Astrocyte (in vitro differentiated cells and primary cell): ENCODE measurements around the gene ACTN2. TPM values are rescaled to one million over a fixed set of nuclear protein-coding genes. Genes with fewer than 3 reads are reported as not detected.

Experiments used
- DNase-seq: peaks from one replicate; pipeline ENCODE4 v3.0.0-alpha.2; 2010; ENCODE audit warnings: low read depth
- FAIRE-seq: peaks from 2 replicates; lab custom pipeline; 2011; peaks lifted over from hg19 to GRCh38; lab: Jason Lieb, UNC
- H2AFZ ChIP-seq: 2 replicates; pipeline ENCODE4 v1.6.0; 2012; ENCODE audit warnings: low read depth, low read length, inconsistent platforms
- H3K27ac ChIP-seq: 2 replicates; pipeline ENCODE4 v1.5.1; 2011; ENCODE audit warnings: low read depth, low read length, inconsistent platforms
- H3K27me3 ChIP-seq: 2 replicates; pipeline ENCODE4 v1.6.0; 2011; ENCODE audit warnings: low read length, inconsistent platforms; ENCODE audit not compliant: insufficient read depth
- H3K36me3 ChIP-seq: 2 replicates; pipeline ENCODE4 v1.5.1; 2011; ENCODE audit warnings: low read length, inconsistent platforms; ENCODE audit not compliant: insufficient read depth
- H3K4me1 ChIP-seq: 2 replicates; pipeline ENCODE4 v1.5.1; 2011; ENCODE audit warnings: low read length, inconsistent platforms; ENCODE audit not compliant: insufficient read depth
- H3K4me2 ChIP-seq: 2 replicates; pipeline ENCODE4 v1.6.0; 2012; ENCODE audit warnings: low read length, inconsistent platforms
- H3K4me3 ChIP-seq: 2 replicates; pipeline ENCODE4 v1.5.1; 2011; ENCODE audit warnings: low read depth, mild to moderate bottlenecking, low read length, inconsistent platforms; ENCODE audit not compliant: insufficient read depth
- H3K79me2 ChIP-seq: 2 replicates; pipeline ENCODE4 v1.6.0; 2012; ENCODE audit warnings: mild to moderate bottlenecking, low read length, inconsistent platforms; ENCODE audit not compliant: insufficient read depth
- H3K9ac ChIP-seq: 2 replicates; pipeline ENCODE4 v1.6.0; 2012; ENCODE audit warnings: mild to moderate bottlenecking, low read length, inconsistent platforms
- H3K9me3 ChIP-seq: 2 replicates; pipeline ENCODE4 v1.5.1; 2012; ENCODE audit warnings: low read depth, mild to moderate bottlenecking, low read length, inconsistent platforms; ENCODE audit not compliant: insufficient read depth
- H4K20me1 ChIP-seq: 2 replicates; pipeline ENCODE4 v1.6.0; 2012; ENCODE audit warnings: low read length, inconsistent platforms; ENCODE audit not compliant: insufficient read depth
- H3K27ac Mint-ChIP-seq: one replicate; pipeline ENCODE4 v1.8.0; 2021; ENCODE audit warnings: mild to moderate bottlenecking, mixed read lengths; ENCODE audit not compliant: unreplicated experiment
- H3K27me3 Mint-ChIP-seq: one replicate; pipeline ENCODE4 v1.8.0; 2021; ENCODE audit warnings: low read depth, mixed read lengths; ENCODE audit not compliant: unreplicated experiment
- H3K36me3 Mint-ChIP-seq: one replicate; pipeline ENCODE4 v1.8.0; 2021; ENCODE audit warnings: low read depth, mixed read lengths; ENCODE audit not compliant: unreplicated experiment
- H3K4me1 Mint-ChIP-seq: one replicate; pipeline ENCODE4 v1.8.0; 2021; ENCODE audit warnings: low read depth, mixed read lengths; ENCODE audit not compliant: unreplicated experiment
- H3K4me3 Mint-ChIP-seq: one replicate; pipeline ENCODE4 v1.8.0; 2021; ENCODE audit warnings: mild to moderate bottlenecking, moderate library complexity, mixed read lengths; ENCODE audit not compliant: unreplicated experiment
- H3K9me3 Mint-ChIP-seq: one replicate; pipeline ENCODE4 v1.8.0; 2021; ENCODE audit warnings: mild to moderate bottlenecking, mixed read lengths; ENCODE audit not compliant: unreplicated experiment
- EZH2 ChIP-seq: IDR thresholded peaks from 2 replicates; pipeline ENCODE4 v1.6.1; 2012; ENCODE audit warnings: mild to moderate bottlenecking, low read length, inconsistent platforms; ENCODE audit not compliant: insufficient read depth
- total RNA-seq: library from RNA; stranded (reverse); gene quantifications from 2 replicates; pipeline ENCODE4 v1.2.1, GENCODE V29; 2021
- TF ChIP-seq, protein P1 (sequence below): IDR thresholded peaks from 2 replicates; pipeline ENCODE4 v1.5.1; 2011; ENCODE audit warnings: low read depth, mild to moderate bottlenecking, inconsistent platforms, low read length, moderate library complexity; ENCODE audit not compliant: insufficient read depth

The ACTN2 gene
- total RNA-seq, 1 donor from 2014 or later = 0.89 TPM

- Histone ChIP-seq H3K9me3 (no peaks in the 10 kb centered on the region), H4K20me1 (no peaks in the 10 kb centered on the region), H3K9ac (no peak overlapping the region), H3K4me1 (no peaks in the 10 kb centered on the region), H3K27ac (no peak overlapping the region), H3K4me3 (no peak overlapping the region), H3K4me2 (no peak overlapping the region), H3K79me2 (no peaks in the 10 kb centered on the region), H3K36me3 (no peaks in the 10 kb centered on the region), H2AFZ (no peak overlapping the region), H3K27me3 (no peaks in the 10 kb centered on the region)
- Mint-ChIP-seq H3K4me1 (peaks cover 6% of the 10 kb centered on the region), H3K9me3 (no peaks in the 10 kb centered on the region), H3K4me3 (no peak overlapping the region), H3K27me3 (peaks cover 13% of the 10 kb centered on the region), H3K27ac (no peak overlapping the region), H3K36me3 (no peaks in the 10 kb centered on the region)
- FAIRE-seq = no peak
- DNase-seq = no peak
- TF ChIP-seq EZH2 = no peak
- TF ChIP-seq, protein P1, sequence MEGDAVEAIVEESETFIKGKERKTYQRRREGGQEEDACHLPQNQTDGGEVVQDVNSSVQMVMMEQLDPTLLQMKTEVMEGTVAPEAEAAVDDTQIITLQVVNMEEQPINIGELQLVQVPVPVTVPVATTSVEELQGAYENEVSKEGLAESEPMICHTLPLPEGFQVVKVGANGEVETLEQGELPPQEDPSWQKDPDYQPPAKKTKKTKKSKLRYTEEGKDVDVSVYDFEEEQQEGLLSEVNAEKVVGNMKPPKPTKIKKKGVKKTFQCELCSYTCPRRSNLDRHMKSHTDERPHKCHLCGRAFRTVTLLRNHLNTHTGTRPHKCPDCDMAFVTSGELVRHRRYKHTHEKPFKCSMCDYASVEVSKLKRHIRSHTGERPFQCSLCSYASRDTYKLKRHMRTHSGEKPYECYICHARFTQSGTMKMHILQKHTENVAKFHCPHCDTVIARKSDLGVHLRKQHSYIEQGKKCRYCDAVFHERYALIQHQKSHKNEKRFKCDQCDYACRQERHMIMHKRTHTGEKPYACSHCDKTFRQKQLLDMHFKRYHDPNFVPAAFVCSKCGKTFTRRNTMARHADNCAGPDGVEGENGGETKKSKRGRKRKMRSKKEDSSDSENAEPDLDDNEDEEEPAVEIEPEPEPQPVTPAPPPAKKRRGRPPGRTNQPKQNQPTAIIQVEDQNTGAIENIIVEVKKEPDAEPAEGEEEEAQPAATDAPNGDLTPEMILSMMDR = no peak
Observed at GRCh38 chr1:236673289-236673919, 12.9 kb upstream of the ACTN2 start.

- H3K27me3 ChIP-seq = no peaks in the 10 kb centered on the region
- H3K9me3 Mint-ChIP-seq = no peaks in the 10 kb centered on the region
- no peaks in the 10 kb centered on the region for H3K4me1 ChIP-seq
- no peaks in the 10 kb centered on the region for H3K36me3 Mint-ChIP-seq
- H3K4me2 ChIP-seq = no peak overlapping the region
- peaks cover 6% of the 10 kb centered on the region for H3K4me1 Mint-ChIP-seq
- no peak overlapping the region for H2AFZ ChIP-seq
- H4K20me1 ChIP-seq = no peaks in the 10 kb centered on the region
- no peak overlapping the region for H3K4me3 ChIP-seq
- peaks cover 9% of the 10 kb centered on the region for H3K27me3 Mint-ChIP-seq
- TF ChIP-seq, protein P1 = no peak
- TF ChIP-seq EZH2 = no peak
- H3K27ac Mint-ChIP-seq = no peak overlapping the region
- no peak overlapping the region for H3K27ac ChIP-seq
- no peaks in the 10 kb centered on the region for H3K36me3 ChIP-seq
- H3K9me3 ChIP-seq = no peaks in the 10 kb centered on the region
- H3K4me3 Mint-ChIP-seq = no peak overlapping the region
- H3K79me2 ChIP-seq = no peaks in the 10 kb centered on the region
- no peak overlapping the region for H3K9ac ChIP-seq
- DNase-seq (no peak), FAIRE-seq (no peak)
Observed at GRCh38 chr1:236677641-236678235, 8.6 kb upstream of the ACTN2 start.

GRCh38 chr1:236681219-236681618 lies 5.1 kb upstream of the ACTN2 start:
- FAIRE-seq = no peak
- Mint-ChIP-seq H3K4me1 (peaks cover 6% of the 10 kb centered on the region), H3K36me3 (no peaks in the 10 kb centered on the region), H3K27me3 (peaks cover 7% of the 10 kb centered on the region), H3K9me3 (peaks cover 2% of the 10 kb centered on the region), H3K27ac (no peak overlapping the region), H3K4me3 (no peak overlapping the region)
- no peak for DNase-seq
- Histone ChIP-seq H3K9ac (no peak overlapping the region), H3K4me2 (no peak overlapping the region), H3K4me3 (no peak overlapping the region), H3K36me3 (no peaks in the 10 kb centered on the region), H3K27me3 (no peaks in the 10 kb centered on the region), H3K27ac (no peak overlapping the region), H3K79me2 (no peaks in the 10 kb centered on the region), H3K9me3 (no peaks in the 10 kb centered on the region), H4K20me1 (no peaks in the 10 kb centered on the region), H2AFZ (no peak overlapping the region), H3K4me1 (no peaks in the 10 kb centered on the region)
- no peak for TF ChIP-seq EZH2
- TF ChIP-seq, protein P1 = no peak
